Activated CD8-positive, alpha-beta memory T cell treated with anti-CD3 and anti-CD28 coated beads for 4 hours (primary cell): ENCODE results near the gene PRICKLE2.

ENCODE experiments used
- DNase-seq, 2 donors: peaks; one replicate each; pipeline ENCODE4 v3.0.0-alpha.2; 2020; ENCODE audit warnings: low read depth in 2 of 2

PRICKLE2 gene, protein sequence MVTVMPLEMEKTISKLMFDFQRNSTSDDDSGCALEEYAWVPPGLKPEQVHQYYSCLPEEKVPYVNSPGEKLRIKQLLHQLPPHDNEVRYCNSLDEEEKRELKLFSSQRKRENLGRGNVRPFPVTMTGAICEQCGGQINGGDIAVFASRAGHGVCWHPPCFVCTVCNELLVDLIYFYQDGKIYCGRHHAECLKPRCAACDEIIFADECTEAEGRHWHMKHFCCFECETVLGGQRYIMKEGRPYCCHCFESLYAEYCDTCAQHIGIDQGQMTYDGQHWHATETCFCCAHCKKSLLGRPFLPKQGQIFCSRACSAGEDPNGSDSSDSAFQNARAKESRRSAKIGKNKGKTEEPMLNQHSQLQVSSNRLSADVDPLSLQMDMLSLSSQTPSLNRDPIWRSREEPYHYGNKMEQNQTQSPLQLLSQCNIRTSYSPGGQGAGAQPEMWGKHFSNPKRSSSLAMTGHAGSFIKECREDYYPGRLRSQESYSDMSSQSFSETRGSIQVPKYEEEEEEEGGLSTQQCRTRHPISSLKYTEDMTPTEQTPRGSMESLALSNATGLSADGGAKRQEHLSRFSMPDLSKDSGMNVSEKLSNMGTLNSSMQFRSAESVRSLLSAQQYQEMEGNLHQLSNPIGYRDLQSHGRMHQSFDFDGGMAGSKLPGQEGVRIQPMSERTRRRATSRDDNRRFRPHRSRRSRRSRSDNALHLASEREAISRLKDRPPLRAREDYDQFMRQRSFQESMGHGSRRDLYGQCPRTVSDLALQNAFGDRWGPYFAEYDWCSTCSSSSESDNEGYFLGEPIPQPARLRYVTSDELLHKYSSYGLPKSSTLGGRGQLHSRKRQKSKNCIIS

GRCh38 chr3:64224826-64225610, at the start of gene PRICKLE2:
Gene PRICKLE2, minus strand, starts transcription at chr3:64225466. Its CDS starts 26,539 bp downstream, at chr3:64198927.
- no peak for DNase-seq

DNA sequence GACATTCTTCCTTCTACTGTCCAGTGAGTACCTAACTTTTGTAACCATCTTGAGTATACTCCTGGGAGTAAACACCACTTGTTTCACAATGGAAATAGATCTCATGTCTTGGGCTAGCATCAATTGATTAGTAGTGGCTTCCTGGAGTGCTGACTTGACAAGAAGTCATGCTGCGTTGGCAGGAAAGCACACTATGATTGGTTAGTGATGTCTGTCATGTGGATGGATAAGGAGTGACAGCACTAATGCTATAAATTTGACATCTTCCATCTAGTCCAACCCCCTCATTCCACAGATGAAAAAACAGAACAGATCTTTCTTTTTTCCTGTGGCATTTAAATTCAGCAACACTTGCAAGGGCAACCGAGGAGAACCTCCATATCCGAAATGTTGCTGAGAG, 47.6 kb upstream of the PRICKLE2 start:
- no peak for DNase-seq

DNA sequence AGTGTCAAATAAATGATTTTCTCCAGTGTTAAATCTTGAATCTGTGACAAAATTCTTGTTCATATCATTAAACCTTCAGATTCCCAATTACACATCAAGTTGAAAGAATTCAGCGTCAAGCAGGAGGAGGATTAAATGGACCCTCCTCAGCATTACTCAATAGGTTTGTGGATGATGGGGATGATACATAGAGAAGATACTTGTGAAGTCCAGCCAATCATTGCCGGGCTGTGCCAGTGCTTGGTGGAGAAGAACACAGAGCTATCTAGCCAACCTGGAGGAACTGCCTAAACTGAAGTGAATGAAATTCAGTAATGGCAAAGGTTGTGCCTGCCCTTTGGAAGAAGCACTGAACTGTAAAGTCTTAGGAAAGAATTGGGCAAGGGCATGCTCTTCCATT, 47.0 kb upstream of the PRICKLE2 start:
- no peak for DNase-seq

DNA sequence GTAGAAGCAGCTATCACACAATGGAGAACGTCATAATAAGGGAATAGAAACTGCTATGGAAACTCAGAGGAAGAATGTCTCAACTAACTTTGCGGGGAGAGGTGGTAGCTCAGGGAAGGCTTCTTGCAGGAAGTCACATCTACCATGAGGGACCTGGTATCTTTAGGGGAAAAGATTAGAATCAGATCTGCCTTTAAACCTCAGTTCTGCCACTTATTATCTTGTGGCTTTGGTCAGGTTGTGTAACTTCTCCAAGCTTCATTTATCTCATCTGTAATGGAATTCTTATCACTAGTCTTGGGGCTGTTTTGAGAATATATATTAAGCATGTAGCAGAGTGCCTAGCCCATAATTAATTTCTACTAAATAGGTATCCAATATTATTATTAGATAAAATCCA, 46.4 kb upstream of the PRICKLE2 start:
- no peak for DNase-seq

GRCh38 chr3:64270866-64271260, 45.6 kb upstream of the PRICKLE2 start:
- no peak for DNase-seq

GRCh38 chr3:64270142-64270865, 45.0 kb upstream of the PRICKLE2 start:
- no peak for DNase-seq

DNA sequence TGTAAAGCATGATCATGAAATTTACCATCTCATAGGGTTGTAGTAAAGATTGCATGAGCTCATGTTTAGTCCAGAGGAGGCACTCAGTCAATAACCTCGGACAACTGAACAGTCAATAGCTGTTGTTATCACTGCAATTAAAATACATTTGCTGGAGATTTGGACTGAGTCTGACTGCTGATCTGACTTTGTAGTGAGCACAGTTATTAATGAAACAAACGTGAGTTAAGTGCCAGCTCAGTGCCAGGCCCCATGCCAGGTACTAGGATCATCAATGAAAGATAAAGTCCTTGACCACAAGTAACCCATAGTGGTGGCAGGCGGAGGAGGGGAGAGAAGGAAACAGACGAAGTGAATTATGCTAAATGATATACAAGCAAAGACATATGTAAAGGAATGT, 43.7 kb upstream of the PRICKLE2 start:
- DNase-seq = no peak

DNA sequence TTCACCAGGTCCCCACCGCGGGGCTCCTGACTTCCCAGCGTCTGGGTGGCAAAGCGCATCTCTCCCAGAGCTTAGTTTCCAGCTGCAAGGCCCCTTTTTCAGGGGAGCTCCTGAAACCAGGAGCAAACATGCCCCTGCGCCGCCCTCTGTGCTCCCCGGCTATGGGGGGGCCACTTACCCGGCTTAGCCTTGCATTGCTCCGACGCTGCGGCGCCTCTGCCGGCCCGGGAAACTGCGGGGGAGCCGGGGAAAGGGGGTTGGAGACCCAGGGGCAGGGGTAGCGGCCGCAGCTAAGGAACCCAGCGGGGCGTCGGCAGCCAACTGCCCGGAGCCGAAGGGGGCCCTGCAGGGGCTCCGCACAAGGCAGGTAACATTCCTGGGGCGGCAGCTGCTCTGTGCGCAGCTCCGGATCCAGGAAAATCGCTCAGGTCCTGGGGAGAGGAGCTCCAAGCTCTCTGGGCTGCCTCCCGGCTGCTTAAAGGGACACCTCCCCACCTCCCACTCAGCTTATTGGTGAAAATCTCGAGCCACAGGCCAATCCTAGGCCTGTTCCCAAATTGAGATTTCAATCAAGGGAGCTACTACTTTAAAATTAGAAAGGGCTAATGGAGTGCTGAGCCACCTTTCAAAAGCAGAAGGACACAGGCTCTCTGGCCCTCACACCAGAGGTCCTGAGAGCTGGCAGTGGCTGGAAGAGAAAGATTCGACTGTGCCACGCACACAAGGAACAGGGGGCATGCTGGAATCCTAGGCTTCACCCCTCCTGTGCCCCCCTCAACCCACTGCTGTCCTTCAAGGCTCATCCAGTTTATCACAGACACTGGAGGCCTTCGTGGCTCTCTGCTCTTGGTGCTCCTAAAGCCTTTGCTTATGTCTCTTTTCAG, 42.7 kb upstream of the PRICKLE2 start:
- no peak for DNase-seq

- no peak for DNase-seq
Measured at GRCh38 chr3:64266983-64267382, 41.7 kb upstream of the PRICKLE2 start.

DNA sequence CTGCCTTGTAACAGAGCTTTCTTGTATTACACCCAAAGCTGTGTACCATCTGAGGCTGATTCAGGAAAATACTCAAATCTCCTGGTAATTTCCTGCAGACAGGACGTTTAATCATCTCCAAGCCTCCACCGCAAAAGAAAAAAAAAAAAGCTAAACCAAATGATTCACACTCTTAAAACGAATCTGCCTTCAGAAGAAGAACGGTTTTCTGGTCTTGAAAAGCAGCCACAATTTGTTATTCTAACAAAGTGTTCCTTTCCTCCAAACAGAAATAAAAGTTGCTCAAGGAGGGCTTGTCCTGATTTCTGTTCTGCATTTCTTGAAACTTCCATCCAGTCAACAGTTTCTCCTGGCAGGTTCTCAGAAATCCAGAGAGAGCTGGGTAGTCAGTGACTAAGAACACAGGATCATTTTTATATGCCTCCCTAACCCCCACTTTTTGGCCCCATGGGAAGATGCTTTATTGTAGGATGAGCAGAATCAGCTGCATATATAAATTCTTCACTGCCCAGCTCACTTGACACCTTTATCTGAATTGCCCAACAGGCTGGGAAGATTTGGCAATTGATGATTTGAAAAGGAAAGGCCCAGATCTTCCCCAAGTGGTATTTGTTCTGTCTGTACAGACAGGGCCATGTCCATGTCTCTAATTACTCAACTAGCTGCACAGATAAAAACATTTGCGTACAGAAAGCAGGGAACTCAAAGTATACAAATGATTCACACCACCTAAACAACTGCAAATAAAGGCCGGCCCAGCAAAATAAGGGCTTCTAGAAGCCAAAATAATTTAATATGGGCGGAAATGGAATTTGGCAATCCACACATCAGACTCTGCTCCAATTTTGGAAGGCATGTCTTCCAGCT, 41.0 kb upstream of the PRICKLE2 start:
- DNase-seq = no peak

DNA sequence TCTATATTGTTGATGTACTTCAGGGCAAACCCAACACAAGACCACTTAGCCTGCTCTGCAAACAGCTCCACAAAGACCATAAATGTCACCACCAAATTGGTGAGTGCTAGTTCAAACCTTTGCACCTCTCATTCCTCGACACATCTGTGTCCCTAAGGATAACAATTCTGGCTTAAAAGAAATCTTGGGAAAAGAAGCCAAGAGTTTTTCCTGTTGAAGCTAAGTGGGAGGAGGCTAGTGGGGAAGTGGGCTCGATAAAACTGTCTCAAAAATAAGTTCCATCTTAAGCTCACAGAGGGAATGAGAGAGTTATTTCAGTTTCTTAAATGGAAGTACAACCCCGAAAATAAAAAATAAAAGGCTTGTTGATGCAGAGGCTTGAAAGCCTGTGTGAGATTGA, 40.4 kb upstream of the PRICKLE2 start:
- DNase-seq = no peak

- no peak for DNase-seq
Measured at GRCh38 chr3:64264501-64265109, 39.3 kb upstream of the PRICKLE2 start.

DNA sequence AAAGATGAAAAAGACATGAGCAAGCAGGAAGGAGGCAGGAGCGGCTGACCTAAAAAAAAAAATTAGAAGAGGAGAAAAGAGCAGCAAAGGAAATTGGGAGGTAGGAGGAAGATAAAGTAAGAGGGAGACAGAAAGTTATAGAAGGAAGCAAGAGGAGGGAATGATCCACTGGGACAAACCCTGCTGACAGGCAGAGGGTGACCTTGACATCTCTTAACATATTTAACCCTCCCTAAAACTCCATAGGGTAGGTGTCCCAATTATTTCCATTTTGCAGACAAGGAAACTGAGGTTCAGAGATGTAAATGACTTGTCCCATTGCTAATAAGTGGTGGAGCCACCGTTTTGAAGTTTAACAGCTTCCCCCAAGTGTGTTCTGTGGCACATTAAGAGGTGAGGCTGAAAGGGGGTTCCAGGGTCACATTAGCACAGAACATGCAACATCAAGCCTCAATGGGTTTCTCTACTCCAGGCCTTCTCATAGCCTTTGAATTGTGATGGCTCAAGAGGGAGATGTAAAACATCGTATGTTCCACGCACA, 37.4 kb upstream of the PRICKLE2 start:
- no peak for DNase-seq

GRCh38 chr3:64260431-64260830, 35.2 kb upstream of the PRICKLE2 start:
- no peak for DNase-seq

GRCh38 chr3:64259636-64260035, 34.4 kb upstream of the PRICKLE2 start:
- no peak for DNase-seq

DNA sequence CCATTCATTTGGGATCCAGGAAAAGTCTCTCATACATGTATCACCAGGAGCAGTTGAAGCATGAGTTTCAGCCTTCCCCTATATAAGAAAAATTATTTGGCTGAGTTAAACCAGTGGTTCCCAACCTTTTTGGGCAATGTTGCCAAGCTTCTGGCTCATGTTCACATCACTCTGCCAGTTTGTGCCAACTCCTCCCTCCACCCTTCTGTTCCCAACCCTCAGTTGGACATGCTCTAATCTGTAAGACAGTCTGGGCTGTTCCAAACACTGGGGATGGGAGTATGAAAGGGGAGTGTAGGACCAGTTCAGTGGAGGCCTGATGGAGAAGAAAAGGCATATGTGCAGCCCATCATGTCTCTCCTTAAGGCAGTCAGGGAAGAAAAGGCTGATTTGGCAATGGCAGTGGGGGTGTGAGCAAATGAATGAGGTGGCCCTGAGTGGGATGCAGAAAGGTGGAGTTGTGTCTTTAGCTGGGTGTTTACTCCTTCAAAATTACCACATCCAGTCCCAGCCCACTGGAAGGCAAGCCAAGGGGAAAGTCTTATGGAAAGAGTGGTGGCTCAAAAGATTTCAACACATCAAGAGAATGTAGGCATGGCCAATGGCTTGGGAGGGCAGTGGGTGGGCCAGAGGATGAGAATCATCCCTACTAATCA, 32.0 kb upstream of the PRICKLE2 start:
- DNase-seq = no peak

DNA sequence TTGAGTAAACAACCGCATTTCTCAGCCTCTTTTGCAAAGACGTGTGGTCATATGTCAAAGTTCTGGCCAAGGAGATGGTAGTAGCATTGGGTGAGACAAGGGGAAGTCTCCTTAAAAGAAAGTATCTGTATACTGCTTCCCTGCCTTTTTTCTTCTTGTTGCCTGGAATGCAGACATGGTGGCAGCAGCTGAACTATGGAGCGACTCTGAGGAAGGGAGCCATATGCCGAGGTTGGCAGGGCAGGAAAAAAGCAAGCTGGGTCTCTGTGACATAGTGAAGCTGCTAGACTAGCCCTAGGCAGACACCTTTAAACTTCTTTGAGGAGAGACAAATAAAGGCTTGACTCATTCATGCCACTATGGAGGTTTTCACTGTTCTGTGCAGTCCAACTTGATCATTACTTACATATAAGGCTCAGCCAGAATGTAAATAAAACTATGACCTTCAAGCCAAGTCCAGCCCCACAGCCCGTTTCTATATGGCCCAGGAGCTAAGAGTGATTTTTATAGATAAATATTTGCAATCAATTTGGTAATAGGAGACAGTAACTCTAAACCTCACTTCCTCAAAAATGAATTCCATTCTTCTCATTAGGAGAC, 30.6 kb upstream of the PRICKLE2 start:
- no peak for DNase-seq

DNA sequence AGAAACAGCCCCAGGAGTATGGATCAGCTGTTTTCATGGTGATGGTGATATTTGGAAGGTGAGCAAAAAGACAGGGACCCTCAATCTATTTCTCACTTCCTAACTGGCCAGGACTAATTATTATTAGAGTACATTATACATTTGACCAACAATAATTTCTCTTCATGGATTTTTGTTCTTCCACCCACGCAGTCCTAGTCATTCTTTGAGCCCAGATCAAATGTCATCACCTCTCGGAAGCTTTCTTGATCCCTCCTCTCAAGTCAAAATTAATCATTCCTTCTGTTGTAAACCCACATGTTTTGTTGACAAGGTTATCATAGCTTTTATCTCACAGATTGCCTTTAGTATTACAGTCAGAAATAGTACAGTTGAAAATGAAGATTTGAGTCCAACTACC, 29.2 kb upstream of the PRICKLE2 start:
- DNase-seq = no peak
